ENCODE results near the gene RB1. TPM values are rescaled to one million over a fixed set of nuclear protein-coding genes. Genes with fewer than 3 reads are reported as not detected.

RB1 gene
- total and polyA plus RNA-seq, 9 of the 15 experiments (the other 6 are each of a cell fraction or from before 2014, with no cell fraction given): 5.0 to 23.8 (median 17.9) TPM

DNA sequence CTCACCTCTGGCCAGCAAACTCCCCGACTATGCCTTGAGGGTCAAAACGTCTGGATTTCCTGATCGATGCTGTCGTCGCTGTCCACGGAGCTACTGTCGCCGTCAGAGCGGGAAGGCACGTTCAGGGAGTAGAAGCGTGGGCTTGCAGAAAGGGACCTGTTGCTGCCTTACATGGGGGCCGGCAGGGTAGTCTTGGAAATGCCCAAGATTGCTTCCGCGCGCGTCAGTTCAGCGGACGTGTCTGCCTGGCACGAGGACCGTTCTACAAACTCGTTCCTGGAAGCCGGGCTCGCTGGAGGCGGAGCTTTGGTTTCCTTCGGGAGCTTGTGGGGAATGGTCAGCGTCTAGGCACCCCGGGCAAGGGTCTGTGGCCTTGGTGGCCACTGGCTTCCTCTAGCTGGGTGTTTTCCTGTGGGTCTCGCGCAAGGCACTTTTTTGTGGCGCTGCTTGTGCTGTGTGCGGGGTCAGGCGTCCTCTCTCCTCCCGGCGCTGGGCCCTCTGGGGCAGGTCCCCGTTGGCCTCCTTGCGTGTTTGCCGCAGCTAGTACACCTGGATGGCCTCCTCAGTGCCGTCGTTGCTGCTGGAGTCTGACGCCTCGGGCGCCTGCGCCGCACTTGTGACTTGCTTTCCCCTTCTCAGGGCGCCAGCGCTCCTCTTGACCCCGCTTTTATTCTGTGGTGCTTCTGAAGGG lies 15.4 kb downstream of the RB1 start:
- Histone ChIP-seq H3K79me2 (ENCODE audit: control insufficient read depth, insufficient read depth, low read length) (no peaks in the 10 kb centered on the region), H3K27ac (ENCODE audit: extremely low read depth, low read depth, low read length) (no peak overlapping the region), H3K4me1 (replicated peaks in 1 of 2; ENCODE audit: control insufficient read depth in 2 of 2, insufficient read depth in 2 of 2, low read length in 2 of 2) (no peaks in the 10 kb centered on the region; a peak in 1 of 5 replicates), H3K4me2 (ENCODE audit: insufficient read depth, low read length) (no peak overlapping the region), H3K9me3 (replicated peaks; ENCODE audit: control insufficient read depth, insufficient read depth, low read depth, low read length) (no peaks in the 10 kb centered on the region), H3K27me3 (ENCODE audit: control insufficient read depth in 2 of 2, insufficient read depth in 2 of 2, low read length in 2 of 2) (no peaks in the 10 kb centered on the region), H3K4me3 (no peak overlapping the region), H3K9me1 (ENCODE audit: control insufficient read depth, insufficient read depth, low read length) (no peaks in the 10 kb centered on the region), H3K9ac (ENCODE audit: insufficient read depth in 1 of 2, low read depth in 2 of 2, low read length in 2 of 2) (no peak overlapping the region), H4K20me1 (replicated peaks; ENCODE audit: control insufficient read depth, insufficient read depth, low read length) (no peaks in the 10 kb centered on the region), H2AFZ (ENCODE audit: low read depth, low read length) (no peak overlapping the region), H3K36me3 (ENCODE audit: control insufficient read depth, insufficient read depth, low read length) (no peaks in the 10 kb centered on the region)
- TF ChIP-seq PTRF (tag; IDR thresholded peaks at IDR 0.05): no peak
- TF ChIP-seq, protein P1, sequence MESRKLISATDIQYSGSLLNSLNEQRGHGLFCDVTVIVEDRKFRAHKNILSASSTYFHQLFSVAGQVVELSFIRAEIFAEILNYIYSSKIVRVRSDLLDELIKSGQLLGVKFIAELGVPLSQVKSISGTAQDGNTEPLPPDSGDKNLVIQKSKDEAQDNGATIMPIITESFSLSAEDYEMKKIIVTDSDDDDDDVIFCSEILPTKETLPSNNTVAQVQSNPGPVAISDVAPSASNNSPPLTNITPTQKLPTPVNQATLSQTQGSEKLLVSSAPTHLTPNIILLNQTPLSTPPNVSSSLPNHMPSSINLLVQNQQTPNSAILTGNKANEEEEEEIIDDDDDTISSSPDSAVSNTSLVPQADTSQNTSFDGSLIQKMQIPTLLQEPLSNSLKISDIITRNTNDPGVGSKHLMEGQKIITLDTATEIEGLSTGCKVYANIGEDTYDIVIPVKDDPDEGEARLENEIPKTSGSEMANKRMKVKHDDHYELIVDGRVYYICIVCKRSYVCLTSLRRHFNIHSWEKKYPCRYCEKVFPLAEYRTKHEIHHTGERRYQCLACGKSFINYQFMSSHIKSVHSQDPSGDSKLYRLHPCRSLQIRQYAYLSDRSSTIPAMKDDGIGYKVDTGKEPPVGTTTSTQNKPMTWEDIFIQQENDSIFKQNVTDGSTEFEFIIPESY (CRISPR knock-in tag; IDR thresholded peaks at IDR 0.05): no peak
- intact Hi-C loops (cut with micrococcal nuclease) (no loop called here), in situ Hi-C loops (cut with MboI) (no loop called here)
- POLR2A ChIA-PET: no interaction called here
- WGBS (ENCODE audit: insufficient coverage, low coverage, missing lambda C conversion rate): 96% methylated on average over 17 of the region's 47 CpGs
- no peak for ATAC-seq
- BruUV-seq (replicated peaks): no TSS peak
- no peak for FAIRE-seq
- CTCF ChIA-PET (ENCODE audit: low intra/inter-chr PET ratio): no interaction called here
- DNase-seq (ENCODE audit: extremely low read depth in 1 of 4, low spot score in 3 of 4): no peak

All from K562 (cell line).